SH-SY5Y (cell line): Measurements from ENCODE around the gene ZC3H14.

Experiments used
- GATA2 ChIP-seq: IDR thresholded peaks from 2 replicates; pipeline ENCODE4 v1.6.1; 2011; ENCODE audit warnings: mild to moderate bottlenecking, low read depth, low read length
- GATA3 ChIP-seq: IDR thresholded peaks from 2 replicates; pipeline ENCODE4 v1.6.1; 2011; ENCODE audit warnings: low read depth, mild to moderate bottlenecking, low read length, moderate library complexity

DNA sequence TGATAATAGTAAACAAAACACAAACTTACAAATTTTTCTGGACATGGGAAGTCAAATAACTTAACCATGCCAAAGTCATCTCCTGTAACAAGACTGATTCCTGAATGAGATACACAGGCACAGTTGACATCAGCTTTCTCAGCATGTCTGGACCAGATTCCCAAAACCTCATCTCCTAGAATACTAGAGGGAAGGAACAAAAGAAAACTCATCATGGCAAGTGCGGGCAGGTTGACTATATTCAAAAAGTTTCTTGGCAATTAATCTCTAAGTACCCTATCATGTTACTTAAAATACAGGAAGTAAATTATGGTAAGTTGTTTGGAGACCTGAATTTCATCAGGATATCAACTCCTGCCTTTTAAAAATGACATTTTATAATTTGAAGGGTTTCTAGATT, 53.9 kb downstream of the ZC3H14 start:
- no peak for TF ChIP-seq GATA2
- no peak for TF ChIP-seq GATA3
